Nephron (organoid): ENCODE data around the gene LRRC3.

Experiments used
- H3K27ac Mint-ChIP-seq, 3 experiments: 2 replicates each; pipeline ENCODE4 v1.8.0; 2020; ENCODE audit warnings: mixed read lengths in 3 of 3, mild to moderate bottlenecking in 2 of 3, moderate library complexity in 1 of 3
- H3K27me3 Mint-ChIP-seq: 2 replicates; pipeline ENCODE4 v1.8.0; 2021; ENCODE audit warnings: low read depth, mild to moderate bottlenecking, moderate library complexity, mixed read lengths
- H3K36me3 Mint-ChIP-seq: 2 replicates; pipeline ENCODE4 v1.8.0; 2020; ENCODE audit warnings: low read depth, mixed read lengths
- H3K4me1 Mint-ChIP-seq: 2 replicates; pipeline ENCODE4 v1.8.0; 2020; ENCODE audit warnings: mixed read lengths
- H3K4me3 Mint-ChIP-seq, 3 experiments: 2 replicates each; pipeline ENCODE4 v1.8.0; 2020; ENCODE audit warnings: mild to moderate bottlenecking in 3 of 3, mixed read lengths in 3 of 3, moderate library complexity in 2 of 3
- H3K9me3 Mint-ChIP-seq: 2 replicates; pipeline ENCODE4 v1.8.0; 2020; ENCODE audit warnings: mixed read lengths
- TF ChIP-seq, protein P1 (sequence below), 3 experiments: fragments of 200-600 bp; sonication (generic); IDR thresholded peaks; one replicate each; pipeline ENCODE4 v1.5.0; 2021; ENCODE audit warnings: antibody characterized with exemption in 3 of 3; ENCODE audit not compliant: unreplicated experiment in 3 of 3

The LRRC3 gene

DNA sequence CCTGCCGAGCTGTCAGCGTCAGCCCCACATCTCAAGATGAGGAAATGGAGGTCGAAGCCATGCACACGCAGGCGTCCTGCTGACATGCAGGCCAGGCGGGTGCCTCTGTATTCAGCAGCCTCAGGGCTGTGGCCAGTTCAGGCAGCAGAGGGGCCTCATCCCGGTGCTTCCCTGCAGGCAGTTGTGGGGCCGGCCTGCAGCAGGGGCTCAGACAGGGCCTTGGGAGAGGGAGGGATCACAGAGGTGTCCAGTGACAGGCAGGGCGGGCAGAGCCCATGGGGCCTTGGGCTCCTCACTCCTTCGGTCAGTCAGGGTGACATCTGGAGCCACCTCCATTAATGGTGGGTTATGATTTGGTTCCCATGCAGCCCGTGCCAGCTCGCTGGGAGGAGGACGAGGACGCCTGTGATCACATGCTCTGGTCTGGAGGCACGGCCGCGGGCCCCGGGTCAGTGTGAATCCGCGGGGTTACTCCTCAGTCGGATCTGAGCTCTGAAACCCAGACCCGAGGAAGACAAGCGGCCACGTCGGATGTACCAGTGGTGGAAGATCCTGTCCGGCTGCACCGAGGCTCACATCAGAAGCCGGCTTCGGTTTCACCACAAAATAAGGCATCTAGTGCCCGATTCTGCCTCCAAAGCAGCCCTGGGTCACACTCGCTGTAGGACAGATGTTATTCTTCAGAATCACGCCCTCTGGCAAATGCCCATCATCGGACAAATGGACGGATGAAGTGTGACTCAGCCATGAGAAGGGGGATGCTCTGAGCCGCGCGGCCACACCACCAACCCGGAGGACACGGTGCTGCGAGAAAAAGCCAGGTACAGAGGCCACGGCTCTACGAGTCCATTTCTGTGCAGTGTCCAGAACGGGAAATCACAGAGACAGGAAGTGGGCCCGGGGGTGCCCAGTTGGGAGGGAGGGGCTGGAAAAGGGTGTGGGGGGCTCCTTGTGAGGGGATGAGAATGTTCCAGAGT is 51.3 kb downstream of the LRRC3 start:
- Mint-ChIP-seq H3K27me3 (peaks cover 7% of the 10 kb centered on the region), H3K9me3 (no peaks in the 10 kb centered on the region), H3K36me3 (no peaks in the 10 kb centered on the region), H3K27ac (no peak overlapping the region), H3K4me3 (no peak overlapping the region), H3K4me1 (no peaks in the 10 kb centered on the region)
- TF ChIP-seq, protein P1, sequence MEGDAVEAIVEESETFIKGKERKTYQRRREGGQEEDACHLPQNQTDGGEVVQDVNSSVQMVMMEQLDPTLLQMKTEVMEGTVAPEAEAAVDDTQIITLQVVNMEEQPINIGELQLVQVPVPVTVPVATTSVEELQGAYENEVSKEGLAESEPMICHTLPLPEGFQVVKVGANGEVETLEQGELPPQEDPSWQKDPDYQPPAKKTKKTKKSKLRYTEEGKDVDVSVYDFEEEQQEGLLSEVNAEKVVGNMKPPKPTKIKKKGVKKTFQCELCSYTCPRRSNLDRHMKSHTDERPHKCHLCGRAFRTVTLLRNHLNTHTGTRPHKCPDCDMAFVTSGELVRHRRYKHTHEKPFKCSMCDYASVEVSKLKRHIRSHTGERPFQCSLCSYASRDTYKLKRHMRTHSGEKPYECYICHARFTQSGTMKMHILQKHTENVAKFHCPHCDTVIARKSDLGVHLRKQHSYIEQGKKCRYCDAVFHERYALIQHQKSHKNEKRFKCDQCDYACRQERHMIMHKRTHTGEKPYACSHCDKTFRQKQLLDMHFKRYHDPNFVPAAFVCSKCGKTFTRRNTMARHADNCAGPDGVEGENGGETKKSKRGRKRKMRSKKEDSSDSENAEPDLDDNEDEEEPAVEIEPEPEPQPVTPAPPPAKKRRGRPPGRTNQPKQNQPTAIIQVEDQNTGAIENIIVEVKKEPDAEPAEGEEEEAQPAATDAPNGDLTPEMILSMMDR (IDR thresholded peaks at IDR 0.05; ENCODE audit: unreplicated experiment in 3 of 3) = no peak

DNA sequence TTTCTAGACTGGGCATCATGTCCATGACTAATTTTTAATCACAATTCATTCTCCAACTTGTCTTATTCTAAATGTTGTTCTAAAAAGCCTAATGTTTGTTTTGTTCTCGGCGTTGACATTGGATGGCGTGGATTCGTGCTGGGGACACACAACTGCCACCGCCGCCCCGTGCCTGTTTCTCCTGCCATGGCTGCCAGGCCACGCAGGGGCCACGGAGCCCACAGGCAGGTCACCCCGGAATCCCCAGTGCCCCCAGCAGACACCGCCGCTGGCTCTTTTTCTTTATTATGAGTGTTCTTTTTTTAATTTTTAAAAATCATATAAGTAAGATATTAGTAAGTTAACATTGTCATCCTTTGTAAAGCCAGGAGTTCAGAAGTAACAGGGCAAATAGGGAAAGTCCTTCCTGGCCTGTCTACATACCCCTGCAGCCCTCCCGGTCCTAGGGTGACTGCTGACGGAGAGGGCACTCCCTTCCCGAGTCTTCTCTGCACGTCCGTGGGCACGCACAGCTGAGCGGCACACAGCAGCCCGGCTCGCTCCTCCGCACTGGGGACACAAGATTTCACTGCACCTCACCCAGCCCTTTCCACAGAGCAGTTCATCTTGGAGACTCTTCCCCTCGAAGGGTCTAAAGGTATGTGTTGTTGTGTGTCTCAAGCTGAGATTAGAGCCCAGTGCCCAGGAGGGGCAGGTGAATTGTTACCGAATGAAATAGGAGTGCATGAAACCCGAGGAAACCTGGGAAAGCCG is 52.5 kb downstream of the LRRC3 start:
- H3K27me3 Mint-ChIP-seq = peaks cover 11% of the 10 kb centered on the region
- H3K36me3 Mint-ChIP-seq = no peaks in the 10 kb centered on the region
- H3K9me3 Mint-ChIP-seq = no peaks in the 10 kb centered on the region
- H3K4me1 Mint-ChIP-seq = no peaks in the 10 kb centered on the region
- H3K27ac Mint-ChIP-seq = no peak overlapping the region
- no peak overlapping the region for H3K4me3 Mint-ChIP-seq
- TF ChIP-seq, protein P1 (IDR thresholded peaks at IDR 0.05; ENCODE audit: unreplicated experiment in 3 of 3) = no peak

DNA sequence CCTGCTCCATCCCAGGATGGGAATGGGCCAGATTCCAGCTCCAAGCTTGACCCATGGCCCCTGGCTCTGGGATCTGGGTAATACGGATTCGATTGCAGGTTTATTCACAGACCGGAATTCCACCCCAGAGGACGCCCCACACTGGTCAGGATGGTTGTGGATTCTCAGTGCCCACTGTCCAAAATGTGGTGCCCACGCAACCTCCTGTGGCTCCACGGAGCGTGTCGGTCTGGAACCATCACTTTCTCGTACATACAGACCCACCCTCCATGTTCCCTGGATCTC is 53.1 kb downstream of the LRRC3 start:
- Mint-ChIP-seq H3K9me3 (no peaks in the 10 kb centered on the region), H3K27ac (no peak overlapping the region), H3K27me3 (peaks cover 11% of the 10 kb centered on the region), H3K4me1 (no peaks in the 10 kb centered on the region), H3K36me3 (no peaks in the 10 kb centered on the region), H3K4me3 (no peak overlapping the region)
- TF ChIP-seq, protein P1 (IDR thresholded peaks at IDR 0.05; ENCODE audit: unreplicated experiment in 3 of 3) = no peak

DNA sequence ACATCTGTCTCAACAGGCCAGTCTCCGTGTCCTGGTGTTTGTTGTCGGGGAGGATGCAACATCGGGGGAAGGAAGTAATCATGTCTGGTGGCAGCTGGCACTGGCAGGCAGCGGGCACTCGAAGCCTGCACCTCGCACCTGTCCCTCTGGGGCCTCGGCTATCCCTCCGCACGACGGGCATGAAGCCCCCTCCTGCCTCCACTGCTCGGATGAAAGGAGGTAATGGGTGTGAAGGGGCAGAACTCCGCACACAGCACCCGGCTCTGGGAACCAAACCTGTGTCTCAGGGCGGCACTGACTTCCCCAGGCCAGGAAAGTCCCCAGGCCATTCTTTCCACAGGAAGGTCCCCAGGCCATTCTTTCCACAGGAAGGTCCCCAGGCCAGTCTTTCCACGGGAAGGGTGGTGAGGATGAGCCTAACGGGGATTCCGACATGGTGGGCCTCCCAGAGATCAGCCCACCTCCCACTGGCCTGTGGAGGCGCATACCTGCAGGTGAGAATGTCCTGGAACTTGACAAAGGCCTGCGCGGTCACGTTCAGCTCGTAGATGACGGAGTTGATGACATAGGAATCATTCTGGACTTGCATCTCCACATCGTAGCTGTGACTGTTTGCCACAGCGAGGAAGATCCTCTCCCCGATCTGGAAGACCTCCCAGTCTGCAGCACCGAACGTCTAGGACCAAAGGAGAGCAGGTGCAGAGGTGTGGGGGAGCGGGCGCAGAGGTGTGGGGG is 53.6 kb downstream of the LRRC3 start:
- Mint-ChIP-seq H3K9me3 (no peaks in the 10 kb centered on the region), H3K36me3 (no peaks in the 10 kb centered on the region), H3K4me3 (no peak overlapping the region), H3K27ac (no peak overlapping the region), H3K4me1 (no peaks in the 10 kb centered on the region), H3K27me3 (peaks cover 11% of the 10 kb centered on the region)
- TF ChIP-seq, protein P1 (IDR thresholded peaks at IDR 0.05; ENCODE audit: unreplicated experiment in 3 of 3) = no peak

DNA sequence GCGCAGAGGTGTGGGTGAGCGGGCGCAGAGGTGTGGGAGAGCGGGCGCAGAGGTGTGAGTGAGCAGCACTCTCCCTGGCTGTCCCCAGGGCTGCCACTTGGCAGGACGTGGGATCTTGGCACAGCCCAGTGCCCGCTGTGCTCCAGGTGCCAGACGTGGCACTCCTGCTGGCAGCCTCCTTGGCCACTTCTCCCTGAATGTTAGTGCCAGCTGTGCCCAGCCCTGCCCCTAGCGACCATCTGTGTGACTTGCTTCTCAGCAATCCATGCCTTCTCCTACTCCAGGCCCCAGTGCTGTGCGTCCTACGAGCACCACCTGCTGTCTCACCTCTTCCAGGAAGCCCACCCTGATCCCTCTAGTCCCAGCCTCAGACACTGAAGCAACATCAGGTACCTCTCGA is 54.2 kb downstream of the LRRC3 start:
- Mint-ChIP-seq H3K4me1 (no peaks in the 10 kb centered on the region), H3K27ac (no peak overlapping the region), H3K4me3 (no peak overlapping the region), H3K27me3 (peaks cover 11% of the 10 kb centered on the region), H3K9me3 (no peaks in the 10 kb centered on the region), H3K36me3 (no peaks in the 10 kb centered on the region)
- TF ChIP-seq, protein P1 (IDR thresholded peaks at IDR 0.05; ENCODE audit: unreplicated experiment in 3 of 3) = no peak
